Bronchus fibroblast of lung (primary cell): Measurements from ENCODE around the gene TLE4. TPM values are rescaled to one million over a fixed set of nuclear protein-coding genes. Genes with fewer than 3 reads are reported as not detected.

Experiments
- total RNA-seq: library from RNA; depleted of rRNA; stranded (reverse); fragments of >200 nt; gene quantifications from 2 replicates; pipeline ENCODE4 v1.2.3, GENCODE V29; 2015

TLE4 gene
- 11.6 and 14.0 TPM in 2 replicates for total RNA-seq

GRCh38 chr9:79571309-79572031 lies at the start of gene TLE4:
Gene TLE4 (plus strand): TSS chr9:79571965. CDS start chr9:79572791, 826 bp downstream.

